GM12891 (cell line): ENCODE measurements around the gene CDCA7.

Source experiments
- POLR2A ChIP-seq: IDR thresholded peaks from 2 replicates; pipeline ENCODE4 v1.6.1; 2011; ENCODE audit warnings: low read depth, low read length, control low read depth
- POLR2AphosphoS5 ChIP-seq: IDR thresholded peaks from 2 replicates; pipeline ENCODE4 v1.6.1; 2011; ENCODE audit warnings: low read depth, low read length, control low read depth

GRCh38 chr2:173390036-173390435 lies 35.4 kb downstream of the CDCA7 start:
- TF ChIP-seq POLR2A (no peak), POLR2AphosphoS5 (no peak)
